Stimulated activated CD4-positive, alpha-beta T cell treated with anti-CD3 and anti-CD28 coated beads, Interleukin-4, amount 100 ng/mL, for 4 hours (primary cell): ENCODE results near the gene UNC45B.
"Not testable (repeated sequence)": the region's sequence is repeated elsewhere in the genome, so short reads cannot be mapped to it uniquely, and the experiment has no call there.

Source experiments
- DNase-seq, 2 experiments: peaks; one replicate each; pipeline ENCODE4 v3.0.0-alpha.2; 2020

Gene UNC45B

DNA sequence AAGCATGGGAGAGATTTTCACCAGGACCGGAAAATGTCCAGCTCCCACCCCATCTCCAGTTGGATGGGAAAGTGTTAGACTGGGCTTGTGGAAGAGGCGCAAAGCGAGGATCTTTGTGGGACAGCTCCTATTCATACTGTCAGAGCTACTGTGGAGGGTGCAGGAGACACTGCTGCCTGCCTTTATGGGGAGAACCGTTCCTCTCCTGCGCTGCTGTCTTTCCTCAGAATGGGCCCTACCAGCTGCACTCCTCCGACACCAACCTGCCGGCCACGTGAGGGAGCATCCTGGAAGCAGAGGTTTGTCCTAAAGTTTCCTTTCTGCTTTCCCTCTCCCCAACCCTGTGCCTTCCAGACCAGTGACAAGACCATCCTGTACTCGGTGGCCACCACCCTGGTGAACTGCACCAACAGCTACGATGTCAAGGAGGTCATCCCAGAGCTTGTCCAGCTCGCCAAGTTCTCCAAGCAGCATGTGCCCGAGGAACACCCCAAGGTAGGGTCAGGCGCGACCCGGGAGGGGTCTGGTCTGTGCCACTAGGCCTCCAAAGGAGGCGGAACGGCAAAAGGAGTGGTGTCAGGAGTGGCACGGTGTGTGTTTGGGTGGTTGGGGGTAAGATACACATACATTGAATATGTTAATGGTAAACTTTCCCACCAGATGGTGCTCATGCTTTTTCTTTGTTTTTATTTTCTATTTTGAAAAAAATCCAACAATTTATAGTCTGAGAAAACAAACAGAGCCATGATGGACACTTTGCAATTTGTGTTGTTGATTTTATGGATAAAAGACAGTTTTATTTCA is 23.6 kb downstream of the UNC45B start:
- no peak for DNase-seq

DNA sequence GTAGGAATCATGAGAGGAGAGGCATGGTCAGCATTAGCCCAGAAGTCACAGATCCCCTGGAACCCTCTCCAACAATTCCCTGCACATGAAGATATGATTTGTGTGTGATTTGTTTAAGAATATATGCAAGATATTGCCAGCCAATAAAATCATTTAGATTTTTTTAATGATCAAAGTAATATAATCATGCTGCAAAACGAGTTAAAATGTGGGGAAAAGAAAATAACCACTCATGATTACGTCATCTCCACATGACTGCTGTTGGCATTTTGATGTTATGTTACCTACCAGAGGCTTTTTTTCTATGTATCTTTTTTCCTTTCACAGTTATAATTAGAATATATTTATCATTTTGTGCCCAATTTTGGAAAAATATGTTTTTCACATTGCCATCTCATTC is 24.2 kb downstream of the UNC45B start:
- DNase-seq, result no peak

DNA sequence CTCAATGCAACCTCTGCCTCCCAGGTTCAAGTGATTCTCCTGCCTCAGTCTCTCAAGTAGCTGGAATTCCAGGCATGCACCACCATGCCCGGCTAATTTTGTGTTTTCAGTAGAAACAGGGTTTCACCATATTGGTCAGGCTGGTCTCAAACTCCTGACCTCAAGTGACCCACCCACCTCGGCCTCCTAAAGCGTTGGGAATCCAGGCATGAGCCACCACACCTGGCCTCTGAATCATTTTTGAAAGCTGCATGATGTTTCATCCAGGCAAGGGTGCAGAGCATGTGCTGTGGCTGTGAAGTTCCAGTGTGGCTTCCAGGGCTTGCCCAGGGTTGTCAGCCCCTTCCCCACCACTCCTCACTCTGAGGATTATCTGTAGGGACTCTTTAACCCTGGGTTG is 24.7 kb downstream of the UNC45B start:
- not testable (repeated sequence) for DNase-seq

DNA sequence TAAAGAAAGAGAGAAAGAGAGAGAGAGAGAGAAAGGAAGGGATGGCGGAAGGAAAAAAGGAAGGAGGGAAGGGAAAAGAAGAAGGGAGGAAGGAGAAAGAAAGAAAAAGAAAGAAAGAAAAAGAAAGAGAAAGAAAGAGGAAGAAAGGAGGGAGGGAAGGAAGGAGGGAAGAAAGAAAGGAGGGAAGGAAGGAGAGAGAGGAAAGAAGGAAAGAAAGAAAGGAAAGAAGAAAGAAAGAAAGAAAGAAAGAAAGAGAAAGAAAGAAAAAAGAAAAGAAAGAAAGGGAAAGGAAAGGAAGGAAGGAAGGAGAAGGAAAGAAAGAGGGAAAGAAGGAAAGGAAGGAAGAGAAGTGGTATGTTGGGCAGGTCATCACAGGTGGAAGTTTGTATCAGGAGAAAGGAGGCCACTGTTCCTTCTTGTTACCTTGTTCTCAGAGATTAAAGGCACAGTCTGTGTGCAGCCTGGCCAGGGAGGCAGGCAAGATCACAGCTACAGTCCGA is 27.3 kb downstream of the UNC45B start:
- no peak for DNase-seq

GRCh38 chr17:35175638-35176415 is 28.2 kb downstream of the UNC45B start:
- DNase-seq, result no peak

GRCh38 chr17:35176897-35177296 is 29.3 kb downstream of the UNC45B start:
- DNase-seq, result no peak

DNA sequence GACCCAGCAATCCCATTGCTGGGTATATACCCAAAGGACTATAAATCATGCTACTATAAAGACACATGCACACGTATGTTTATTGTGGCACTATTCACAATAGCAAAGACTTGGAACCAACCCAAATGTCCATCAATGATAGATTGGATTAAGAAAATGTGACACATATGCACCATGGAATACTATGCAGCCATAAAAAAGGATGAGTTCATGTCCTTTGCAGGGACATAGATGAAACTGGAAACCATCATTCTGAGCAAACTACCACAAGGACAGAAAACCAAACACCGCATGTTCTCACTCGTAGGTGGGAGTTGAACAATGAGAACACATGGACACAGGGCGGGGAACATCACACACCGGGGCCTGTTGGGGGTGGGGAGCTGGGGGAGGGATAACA is 31.8 kb downstream of the UNC45B start:
- not testable (repeated sequence) for DNase-seq

GRCh38 chr17:35183332-35183731 is 35.7 kb downstream of the UNC45B start:
- no peak for DNase-seq

DNA sequence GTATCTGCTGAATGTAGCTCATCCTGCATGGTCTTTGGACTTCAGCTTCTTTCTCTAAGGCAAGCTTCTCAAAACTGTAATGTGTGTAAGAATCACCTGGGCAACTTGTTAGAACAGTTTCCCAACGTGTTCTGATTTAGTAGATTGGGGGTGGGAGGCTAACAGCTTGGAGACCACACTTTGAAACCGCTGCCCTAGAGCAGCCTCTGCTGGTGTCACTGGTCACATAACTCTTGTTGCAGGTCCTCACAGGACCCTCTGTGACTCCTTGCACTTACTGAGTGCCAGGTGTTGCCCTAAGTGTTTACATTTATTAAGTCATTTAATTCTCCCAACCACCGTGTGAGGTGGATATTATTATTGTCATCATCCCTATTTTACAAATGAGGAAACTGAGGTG is 36.7 kb downstream of the UNC45B start:
- DNase-seq, result no peak

DNA sequence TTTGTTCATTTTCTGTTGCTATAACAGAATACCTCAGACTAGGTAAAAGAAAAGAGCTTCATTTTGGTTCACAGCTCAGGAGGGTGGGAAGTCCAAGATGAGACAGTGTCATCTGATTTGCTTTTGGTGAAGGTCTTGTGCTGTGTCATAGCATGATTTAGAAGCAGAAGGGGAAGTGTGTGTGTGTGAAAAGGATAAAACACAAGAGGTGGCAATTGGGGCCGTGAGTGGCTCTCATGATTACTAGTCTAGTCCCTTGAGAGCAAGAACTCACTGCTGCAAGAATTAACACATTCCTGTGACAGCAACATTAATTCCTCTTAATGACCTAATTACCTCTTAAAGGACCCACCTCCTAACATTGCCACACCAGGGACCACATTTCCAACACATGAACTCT is 38.2 kb downstream of the UNC45B start:
- no peak for DNase-seq

- DNase-seq, result no peak
Measured at GRCh38 chr17:35187481-35187880, 39.9 kb downstream of the UNC45B start.

GRCh38 chr17:35188111-35188510 is 40.5 kb downstream of the UNC45B start:
- no peak for DNase-seq

DNA sequence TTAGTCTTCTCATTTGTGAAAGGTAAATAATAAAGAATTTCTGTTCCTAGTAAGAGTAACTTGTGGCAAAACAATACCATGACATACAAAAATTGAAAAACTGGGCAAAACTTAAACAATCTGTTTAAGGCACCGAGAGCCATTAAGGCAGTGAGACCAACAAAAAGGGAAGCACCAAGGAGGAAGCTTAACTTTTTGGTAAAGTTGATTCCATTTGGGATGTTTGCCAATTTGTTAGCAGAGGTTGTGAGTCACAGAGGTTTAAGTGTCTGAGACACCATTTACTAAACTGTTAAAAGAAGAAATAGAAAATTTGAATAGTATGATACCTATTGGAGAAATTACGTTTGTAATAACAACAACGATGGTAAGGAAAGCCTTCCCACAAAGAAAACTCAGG is 41.7 kb downstream of the UNC45B start:
- DNase-seq, result no peak

GRCh38 chr17:35191001-35191695 is 43.5 kb downstream of the UNC45B start:
- DNase-seq, result no peak

DNA sequence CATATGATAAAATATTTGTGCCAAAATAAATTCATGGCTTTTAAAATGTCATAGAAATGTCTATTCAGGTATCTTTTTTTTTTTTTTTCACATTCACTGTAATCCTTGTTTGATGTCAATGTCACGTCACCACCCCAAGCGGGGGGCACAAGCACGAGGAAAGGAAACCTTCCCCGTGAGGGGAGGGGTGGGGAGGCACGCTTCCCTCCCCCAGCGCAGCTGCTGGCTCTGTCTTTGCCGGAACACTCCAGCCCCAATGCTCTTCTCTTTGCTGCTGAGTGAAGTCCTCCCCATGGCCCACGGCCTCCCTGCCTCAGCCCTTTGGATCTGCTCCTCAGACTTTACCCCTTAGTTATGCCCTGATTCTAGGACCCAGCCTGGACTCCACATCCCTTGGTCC is 45.1 kb downstream of the UNC45B start:
- DNase-seq, result no peak

DNA sequence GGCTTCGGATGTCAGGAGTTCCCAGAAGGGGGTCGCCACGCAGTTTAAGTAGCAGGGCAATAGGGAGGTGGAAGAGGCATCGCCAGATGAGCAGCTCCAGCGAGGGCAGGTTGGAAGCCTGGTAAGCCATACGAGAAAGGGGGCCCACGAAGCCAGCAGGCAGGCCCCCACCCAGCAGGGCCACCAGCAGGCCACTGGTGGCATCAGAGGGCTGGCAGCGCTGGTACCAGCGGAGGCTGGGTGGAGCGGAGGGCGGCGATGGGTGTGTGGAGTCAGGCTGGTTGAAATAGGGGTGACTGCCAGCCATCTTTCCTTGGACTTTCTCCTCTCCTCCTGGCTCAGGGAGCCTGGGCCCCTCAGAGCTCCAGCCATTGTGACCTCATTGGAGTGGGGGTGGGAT is 46.4 kb downstream of the UNC45B start, which contains the start of gene SLC35G3:
Gene SLC35G3, minus strand, starts transcription at position 393 of the 400 bp plus-strand sequence. Its CDS starts 86 bp downstream, at position 307.
- DNase-seq, result not testable (repeated sequence)

- not testable (repeated sequence) for DNase-seq
Measured at GRCh38 chr17:35195062-35195461, 47.4 kb downstream of the UNC45B start.

DNA sequence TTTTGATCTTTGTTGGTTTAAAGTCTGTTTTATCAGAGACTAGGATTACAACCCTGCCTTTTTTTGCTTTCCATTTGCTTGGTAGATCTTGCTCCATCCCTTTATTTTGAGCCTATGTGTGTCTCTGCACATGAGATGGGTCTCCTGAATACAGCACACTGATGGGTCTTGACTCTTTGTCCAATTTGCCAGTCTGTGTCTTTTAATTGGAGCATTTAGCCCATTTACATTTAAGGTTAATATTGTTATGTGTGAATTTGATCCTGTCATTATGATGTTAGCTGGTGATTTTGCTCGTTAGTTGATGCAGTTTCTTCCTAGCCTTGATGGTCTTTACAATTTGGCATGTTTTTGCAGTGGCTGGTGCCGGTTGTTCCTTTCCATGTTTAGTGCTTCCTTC is 55.0 kb downstream of the UNC45B start:
- not testable (repeated sequence) for DNase-seq

- peak in 1 of 2 experiments; percentile 44 for DNase-seq
Measured at GRCh38 chr17:35210741-35211140, 63.1 kb downstream of the UNC45B start.

- no peak for DNase-seq
Measured at GRCh38 chr17:35212668-35213067, 65.1 kb downstream of the UNC45B start.

DNA sequence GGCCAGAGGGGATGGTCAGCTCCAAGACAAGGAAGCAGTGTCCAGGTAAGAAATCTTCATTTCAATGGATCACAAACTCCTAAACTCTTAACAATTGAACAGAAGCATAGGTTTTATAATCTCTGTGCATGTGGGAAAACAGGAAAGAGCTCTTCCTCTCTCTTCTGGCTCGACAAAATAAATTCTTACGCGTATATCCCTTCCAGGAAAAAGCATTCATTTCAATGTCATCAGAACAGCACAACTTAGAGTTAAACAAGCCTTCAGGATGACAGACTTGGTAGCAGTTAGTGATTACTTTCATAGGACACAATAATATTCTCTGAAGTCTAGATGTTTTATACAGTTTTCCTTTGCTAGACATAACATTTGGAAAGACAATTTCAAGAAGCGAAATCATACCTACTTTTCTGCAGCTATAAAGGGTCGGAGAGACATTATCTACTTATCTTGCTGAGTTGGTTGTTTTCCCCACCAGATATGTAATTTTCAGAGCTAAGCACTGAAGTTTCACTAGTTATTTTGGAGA is 65.9 kb downstream of the UNC45B start:
- DNase-seq, result no peak

DNA sequence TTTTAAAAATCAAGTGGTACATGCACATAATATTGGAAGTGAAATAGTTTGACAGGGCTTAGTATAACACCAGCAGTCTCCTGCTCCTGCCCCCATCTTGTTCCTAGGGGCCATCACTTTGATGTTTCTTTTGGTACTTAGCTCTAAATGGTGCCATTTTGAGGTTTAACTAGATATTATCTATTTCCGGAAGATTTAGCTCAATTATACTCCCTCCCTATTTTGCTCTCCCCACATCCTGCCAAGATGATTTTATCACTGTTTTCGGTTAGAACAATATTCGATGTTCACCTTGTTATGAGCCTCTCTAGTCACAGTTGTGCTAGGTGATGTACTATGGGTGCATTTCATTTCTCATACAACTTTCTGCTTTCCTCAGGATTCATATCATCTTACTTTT is 66.6 kb downstream of the UNC45B start:
- no peak for DNase-seq
